HG02938 (cell line): Measurements from ENCODE around the gene OR10V1.

Experiments
- ATAC-seq: cut with Tn5 transposase; IDR thresholded peaks from one replicate; pipeline ENCODE4 v1.9.1; 2021; ENCODE audit warnings: mild to moderate bottlenecking, moderate library complexity; ENCODE audit not compliant: unreplicated experiment

OR10V1 gene

GRCh38 chr11:59668950-59669610 is 44.6 kb downstream of the OR10V1 start, which contains the start of gene PATL1:
Gene PATL1, minus strand, starts transcription at chr11:59669037. Its CDS starts 142 bp downstream, at chr11:59668895.
- ATAC-seq: peak; percentile 94

DNA sequence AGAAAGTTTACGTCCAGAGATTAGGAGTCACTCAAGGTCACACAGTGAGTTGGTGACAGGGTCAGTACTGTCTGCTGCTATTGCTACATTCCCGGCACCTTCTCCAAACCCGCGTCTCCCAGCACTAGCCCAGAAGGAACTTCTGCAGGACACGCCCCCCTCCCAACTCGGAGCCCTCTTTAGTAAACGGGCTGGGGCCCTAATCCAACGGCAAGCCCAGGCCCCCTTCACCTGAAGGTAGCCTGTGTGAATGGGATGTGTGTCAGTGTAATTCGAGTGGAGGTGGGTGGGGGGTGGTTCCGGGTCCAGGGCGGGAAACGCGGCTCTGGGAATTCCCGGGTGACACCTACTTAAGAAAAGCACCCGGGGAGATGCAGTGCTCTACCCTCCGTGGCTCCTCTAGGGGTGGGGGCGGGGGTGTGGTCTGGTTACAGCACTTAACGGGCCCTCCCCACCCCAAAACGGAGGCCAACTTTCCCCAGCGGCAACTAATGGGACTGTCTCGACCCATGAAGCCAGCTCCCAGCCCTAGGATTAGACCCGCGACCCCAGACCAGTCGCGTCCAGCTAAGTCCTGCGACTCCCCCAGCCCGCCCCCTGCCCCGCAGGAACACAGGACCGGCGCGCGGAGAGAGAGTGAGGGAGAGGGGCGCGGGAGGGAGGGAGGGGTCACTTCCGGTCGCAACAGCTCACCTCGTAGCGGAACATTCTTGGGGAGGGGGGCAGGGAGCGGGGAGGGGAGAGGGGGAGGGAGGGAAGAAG is 45.3 kb downstream of the OR10V1 start:
- ATAC-seq: peak; percentile 32

DNA sequence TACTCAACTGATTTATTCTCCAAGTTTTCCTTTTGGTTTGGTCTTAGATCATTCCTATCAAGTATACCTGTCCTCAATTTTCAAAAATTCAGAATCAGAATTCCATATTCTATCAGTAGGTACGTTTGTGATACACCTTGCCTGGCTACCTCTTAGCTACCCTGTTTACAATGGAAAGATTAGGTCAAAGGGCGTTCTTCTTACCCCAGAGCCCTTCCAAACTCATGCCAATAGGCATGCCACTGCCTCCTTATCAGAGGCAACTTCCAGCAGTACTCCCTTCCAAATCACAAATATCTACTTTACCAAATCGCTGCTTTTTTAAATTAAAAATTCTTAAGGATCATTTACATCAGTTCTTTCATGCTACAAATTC is 45.8 kb downstream of the OR10V1 start:
- ATAC-seq: no peak

DNA sequence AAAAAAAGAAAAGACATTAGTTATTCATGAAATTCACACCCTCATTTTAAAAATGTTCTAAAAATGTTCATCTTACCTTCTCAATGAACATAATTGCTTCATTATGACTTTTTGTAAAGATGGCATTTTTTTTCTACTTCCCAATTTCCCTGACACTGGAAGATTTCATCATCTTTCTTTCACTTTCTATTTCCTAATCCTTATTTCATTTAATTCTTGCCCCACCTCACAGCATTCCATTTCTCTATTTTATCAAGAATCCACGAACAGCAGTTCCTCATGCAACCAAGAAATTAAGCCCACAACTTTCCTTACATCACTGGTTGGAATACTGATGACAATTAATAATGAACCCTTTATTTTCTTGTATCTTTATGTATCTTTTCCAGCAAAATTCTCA is 46.7 kb downstream of the OR10V1 start:
- no peak for ATAC-seq
